ENCODE results near the gene BANP.
"Not testable (repeated sequence)": the region's sequence is repeated elsewhere in the genome, so short reads cannot be mapped to it uniquely, and the experiment has no call there.

The BANP gene

DNA sequence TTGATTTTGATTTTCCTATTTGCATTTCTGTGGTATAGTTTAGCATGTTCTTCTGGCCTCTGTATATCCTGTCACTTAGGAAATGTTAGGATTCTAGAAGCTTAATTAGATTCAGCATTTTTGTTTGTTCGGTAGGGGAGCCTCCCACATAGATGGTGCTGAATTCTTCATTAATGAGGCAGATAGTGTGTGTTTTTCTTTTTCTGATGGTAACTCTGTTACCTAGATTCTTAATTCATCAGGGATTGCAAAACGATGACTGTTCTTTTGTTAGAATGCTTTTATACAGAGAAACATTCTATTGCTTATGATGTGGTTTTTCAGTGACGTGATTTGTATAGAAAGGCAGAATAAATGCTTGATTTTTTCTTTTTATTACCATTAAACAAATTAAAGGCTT lies 19.0 kb downstream of the BANP start:
- DNase-seq = no peak

DNA sequence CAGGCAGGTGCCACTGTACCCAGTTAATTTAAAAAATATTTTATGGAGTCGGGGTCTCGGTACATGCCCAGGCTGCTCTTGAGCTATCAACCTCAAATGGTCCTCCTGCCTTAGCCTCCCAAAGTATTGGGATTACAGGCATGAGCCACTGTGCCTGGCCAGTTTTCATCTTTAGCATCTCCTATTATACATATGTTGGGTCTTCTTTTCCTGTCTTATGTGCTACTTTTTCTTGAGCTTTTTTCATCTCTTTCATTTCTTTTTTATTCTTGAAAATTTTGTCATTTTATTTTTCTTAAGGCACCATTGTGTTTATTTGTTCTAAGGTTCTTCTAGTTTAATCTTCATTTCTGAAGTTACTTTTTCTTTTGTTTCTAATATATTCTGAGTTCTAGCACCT lies 20.7 kb downstream of the BANP start:
- DNase-seq = no peak

GRCh38 chr16:87973717-87974116 lies 22.5 kb downstream of the BANP start:
- no peak for DNase-seq

DNA sequence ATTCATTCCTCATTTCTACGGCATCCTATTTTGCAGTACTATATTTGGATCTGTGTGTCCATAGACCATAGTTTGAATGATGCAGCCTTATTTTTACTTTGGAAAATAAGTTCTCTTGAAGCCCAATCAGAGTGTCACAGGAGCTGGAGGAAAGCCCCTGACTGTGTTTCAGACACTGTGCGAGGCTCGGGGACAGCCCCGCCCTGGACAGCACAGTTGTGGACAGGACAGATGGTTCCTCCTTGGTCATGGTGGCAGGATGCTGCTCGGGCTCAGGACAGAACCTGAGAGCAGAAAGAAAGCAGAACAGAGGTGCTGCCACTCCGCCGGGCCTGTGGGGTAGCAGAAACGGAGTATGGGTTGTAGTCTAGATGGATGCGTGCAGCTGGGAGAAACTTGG lies 22.9 kb downstream of the BANP start:
- DNase-seq = no peak

GRCh38 chr16:87976665-87977064 lies 25.4 kb downstream of the BANP start:
- no peak for DNase-seq

- no peak for DNase-seq
Observed at GRCh38 chr16:87978127-87978526, 26.9 kb downstream of the BANP start.

DNA sequence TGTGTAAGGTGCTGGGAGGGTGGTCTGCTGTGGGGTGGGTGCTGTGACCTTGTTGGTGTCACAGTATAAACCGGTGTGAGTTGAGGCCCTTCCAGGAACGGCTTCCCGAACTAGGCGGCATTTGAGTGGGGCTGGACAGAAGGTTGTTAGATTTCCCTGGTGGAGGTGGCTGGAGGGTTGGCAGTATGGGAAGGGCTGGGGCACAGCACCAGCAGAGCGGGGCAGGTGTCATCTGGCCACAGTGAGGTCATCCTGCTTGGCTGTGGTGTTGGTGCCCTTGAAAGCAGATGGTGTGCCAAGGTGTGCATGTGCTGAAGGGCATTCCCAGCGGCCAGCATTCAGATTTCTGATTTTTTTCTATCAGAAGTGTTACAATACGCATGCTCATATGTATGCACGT lies 28.1 kb downstream of the BANP start:
- DNase-seq = no peak

- DNase-seq = not testable (repeated sequence)
Observed at GRCh38 chr16:87979911-87980630, 28.8 kb downstream of the BANP start.

GRCh38 chr16:87981376-87981775 lies 30.1 kb downstream of the BANP start:
- not testable (repeated sequence) for DNase-seq

- no peak for DNase-seq
Observed at GRCh38 chr16:87982581-87983041, 31.4 kb downstream of the BANP start.

DNA sequence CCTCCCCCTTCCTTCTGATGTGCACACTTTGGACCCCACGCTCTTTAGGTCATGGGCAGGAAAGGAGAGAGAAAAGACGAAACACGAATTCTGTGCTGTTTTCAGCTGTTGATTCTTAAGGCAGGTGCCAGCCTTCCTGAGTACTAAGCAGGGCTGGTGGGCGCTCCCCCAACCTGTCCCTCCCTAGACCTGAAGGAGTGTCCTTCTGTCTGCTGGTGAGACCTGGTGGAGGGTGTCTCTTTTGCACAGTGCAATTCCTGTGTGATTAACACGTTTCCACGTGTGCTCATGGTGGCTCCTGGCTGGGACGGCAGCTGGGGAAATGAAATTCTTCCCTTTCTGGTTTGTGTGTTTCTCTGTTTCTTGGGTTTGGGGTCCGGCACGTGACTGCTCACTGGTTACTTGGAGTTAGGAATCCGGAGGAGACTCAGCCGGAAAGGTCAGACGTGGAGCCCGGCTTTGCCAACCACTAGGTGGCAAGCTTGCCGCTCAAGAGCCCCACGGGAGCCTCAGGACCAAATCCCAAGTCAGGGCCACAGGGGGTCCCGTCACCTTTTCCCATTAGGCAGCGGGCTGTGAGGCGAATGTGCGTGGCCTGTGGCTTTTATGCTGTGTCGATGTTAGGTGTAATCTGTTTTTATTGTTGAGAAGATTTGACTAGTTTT lies 32.0 kb downstream of the BANP start:
- DNase-seq = peak in 1 of 2 experiments; percentile 1

DNA sequence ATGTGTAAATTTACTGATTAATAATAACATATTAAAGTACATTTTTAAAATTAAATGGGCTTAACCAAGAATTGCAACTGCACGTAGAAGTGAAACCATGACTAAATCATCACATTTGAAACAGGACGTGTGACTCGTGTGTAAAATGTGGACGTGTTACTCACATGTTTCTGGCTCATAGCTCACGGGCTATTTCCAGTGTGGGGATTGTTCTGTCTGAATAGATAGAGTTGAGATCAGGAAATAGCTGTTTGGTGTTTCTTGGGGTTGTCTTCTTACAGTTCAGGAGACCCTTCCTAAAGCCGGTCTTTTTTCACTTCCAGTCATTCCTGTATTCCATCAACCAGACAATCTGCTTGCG lies 32.5 kb downstream of the BANP start:
- DNase-seq = not testable (repeated sequence)

DNA sequence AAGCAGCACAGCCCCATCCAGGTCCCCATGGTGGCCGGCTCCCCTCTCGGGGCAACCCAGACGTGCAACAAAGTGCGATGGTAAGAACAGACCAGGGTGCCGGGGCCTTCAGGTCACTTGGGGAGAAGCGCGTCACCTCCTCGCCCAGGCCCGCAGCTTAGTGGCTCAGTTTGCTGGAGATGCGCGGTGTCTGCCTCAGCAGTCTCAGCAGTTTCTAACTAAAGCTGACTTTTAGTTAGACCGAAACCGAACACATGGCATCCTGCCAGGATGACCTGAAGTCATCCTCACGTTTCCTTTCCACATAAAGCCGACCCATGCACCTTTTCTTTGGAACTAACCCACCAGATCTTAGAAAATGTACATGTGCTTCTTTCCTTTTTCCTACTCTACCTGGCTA lies 32.9 kb downstream of the BANP start:
- not testable (repeated sequence) for DNase-seq

DNA sequence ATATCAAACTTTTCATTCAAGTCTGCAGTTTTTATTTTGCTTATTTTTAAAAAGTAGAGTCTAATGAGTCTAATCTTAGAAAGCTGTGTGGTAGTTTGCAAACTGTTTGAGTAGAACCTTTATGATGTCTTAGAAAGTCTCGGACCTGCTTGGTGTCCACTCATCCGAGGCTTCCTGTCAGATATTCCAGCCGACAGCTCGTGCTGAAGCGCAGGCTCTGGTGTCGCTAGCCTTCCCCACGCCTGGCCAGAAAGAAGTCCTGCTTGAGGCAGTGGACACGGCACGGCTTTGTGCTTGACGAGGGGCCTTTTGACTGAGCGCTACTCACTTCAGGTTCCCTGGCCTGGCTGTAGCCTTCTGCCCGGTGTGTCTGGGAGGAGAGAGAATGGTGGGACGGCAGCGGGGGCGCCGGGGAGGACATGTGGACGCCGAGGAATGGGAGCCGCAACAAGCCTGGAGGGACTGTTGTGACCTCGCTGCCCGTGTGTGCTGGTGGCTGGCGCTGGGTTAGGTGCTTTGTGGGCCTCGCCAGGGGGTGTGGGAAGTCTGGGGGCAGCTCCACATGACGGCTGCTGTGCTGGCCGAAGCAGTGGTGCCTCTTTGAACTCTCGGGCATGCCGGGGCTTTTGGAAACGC lies 33.5 kb downstream of the BANP start:
- DNase-seq = no peak

- not testable (repeated sequence) for DNase-seq
Observed at GRCh38 chr16:87985493-87985892, 34.3 kb downstream of the BANP start.

- DNase-seq = not testable (repeated sequence)
Observed at GRCh38 chr16:87986361-87986849, 35.2 kb downstream of the BANP start.

DNA sequence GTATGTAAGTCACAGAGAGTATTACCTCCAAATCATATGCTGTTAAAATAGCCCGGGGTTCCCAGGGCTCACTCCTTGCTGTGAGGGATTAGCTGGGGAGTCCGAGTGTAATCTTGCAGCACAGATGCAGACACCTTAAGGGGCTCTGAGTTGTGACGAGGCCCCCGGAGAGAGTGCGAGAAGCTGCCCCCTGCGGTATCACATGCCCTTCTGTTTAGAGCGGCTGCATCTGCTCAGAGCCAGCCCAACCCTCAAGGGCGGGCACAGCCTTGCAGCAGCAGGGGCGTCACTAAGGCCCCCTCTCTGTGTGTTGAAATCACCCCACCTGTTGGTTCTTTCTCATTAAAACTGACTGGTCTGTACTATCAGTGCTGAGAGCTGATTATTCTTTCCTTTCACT lies 37.4 kb downstream of the BANP start:
- not testable (repeated sequence) for DNase-seq

GRCh38 chr16:87990254-87990653 lies 39.0 kb downstream of the BANP start:
- not testable (repeated sequence) for DNase-seq

DNA sequence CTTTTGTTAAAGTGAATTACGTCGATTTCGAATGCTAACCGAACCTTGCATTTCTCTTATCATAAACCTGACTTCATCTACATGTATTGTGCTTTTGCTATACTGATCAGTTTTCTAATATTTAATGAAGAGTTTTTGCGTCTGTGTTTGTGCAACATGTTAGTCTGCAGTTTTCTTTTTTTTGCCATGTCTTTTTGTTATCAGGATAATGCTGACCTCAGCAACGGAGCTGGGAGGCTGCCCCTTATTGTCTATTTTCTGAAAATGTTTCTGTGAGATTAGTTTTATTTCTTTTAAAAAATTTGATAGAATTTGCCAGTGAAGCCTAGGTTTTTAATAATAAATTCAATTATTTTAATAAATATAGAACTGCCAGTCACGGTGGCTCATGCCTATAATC lies 40.9 kb downstream of the BANP start:
- not testable (repeated sequence) for DNase-seq

GRCh38 chr16:87993901-87994300 lies 42.7 kb downstream of the BANP start:
- no peak for DNase-seq

DNA sequence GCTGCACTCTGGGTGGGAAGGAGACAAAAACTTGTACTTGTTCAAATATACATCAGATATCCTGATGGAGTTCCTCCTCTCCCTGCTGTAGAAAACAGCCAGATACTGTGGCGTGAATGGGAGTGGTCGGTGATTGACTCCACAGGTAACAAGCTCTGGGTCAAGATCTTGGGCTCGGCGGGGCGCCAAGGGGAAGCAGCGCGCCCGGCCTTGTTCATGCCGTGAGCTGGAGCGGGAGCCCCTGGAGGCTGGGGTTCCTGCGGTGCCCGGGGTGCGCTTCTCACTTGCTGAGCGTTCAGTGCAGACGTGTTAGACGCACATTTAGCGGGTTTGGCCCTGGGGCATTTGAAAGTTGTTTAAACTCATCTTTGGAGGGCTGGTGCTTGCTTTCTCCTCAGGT lies 44.4 kb downstream of the BANP start:
- DNase-seq = no peak

DNA sequence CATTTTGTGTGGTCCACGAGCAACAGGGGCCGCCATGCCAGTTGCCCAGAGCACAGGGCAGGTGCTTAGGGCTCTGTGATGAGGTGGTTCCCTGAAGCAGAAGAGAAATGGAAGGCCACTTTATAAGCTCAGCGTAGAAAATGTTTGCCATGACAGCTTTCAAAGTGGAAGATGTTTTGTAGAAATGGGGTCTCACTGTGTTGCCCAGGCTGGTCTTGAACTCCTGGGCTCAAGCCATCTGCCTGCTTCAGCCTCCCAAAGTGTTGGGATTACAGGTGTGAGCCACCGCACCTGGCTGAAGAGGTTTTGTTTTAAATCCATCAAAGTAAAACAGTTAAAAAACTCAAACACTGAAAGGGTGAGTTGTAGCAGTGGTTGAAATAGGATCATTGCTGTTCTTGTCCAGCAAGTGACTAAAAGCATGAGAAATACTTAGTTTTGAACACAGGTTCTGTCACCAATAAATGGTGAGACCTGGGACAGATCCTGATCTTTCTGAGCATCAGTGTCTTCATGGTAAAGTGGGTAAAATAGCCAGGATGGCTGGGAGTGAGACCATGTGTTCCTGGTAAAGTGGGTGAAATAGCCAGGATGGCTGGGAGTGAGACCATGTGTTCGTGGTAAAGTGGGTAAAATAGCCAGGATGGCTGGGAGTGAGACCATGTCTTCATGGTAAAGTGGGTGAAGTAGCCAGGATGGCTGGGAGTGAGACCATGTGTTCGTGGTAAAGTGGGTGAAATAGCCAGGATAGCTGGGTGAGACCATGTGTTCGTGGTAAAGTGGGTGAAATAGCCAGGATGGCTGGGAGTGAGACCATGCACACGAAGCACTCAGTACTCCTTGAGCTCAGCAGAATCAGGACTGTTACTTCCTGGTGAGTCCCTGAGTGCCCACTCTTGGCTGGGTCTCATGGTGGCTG lies 46.0 kb downstream of the BANP start:
- no peak for DNase-seq

Measured in NCI-H526 (cell line).